Activated naive CD4-positive, alpha-beta T cell treated with anti-CD3 and anti-CD28 coated beads, Interleukin-2, amount 50 U/mL, for 72 hours (primary cell): ENCODE measurements around the gene LRRC47. TPM values are rescaled to one million over a fixed set of nuclear protein-coding genes. Genes with fewer than 3 reads are reported as not detected.

Experiments used
- ATAC-seq, 2 donors: fragments of 150-1000 bp; cut with Tn5 transposase; 2 replicates each; pipeline ENCODE4 v1.10.0; 2021; ENCODE audit warnings: mild to moderate bottlenecking in 2 of 2, moderate library complexity in 2 of 2
- DNase-seq, 2 donors: peaks; one replicate each; pipeline ENCODE4 v3.0.0; 2021 to 2022; ENCODE audit warnings: low spot score in 2 of 2
- H3K27ac Mint-ChIP-seq, 2 donors: one replicate each; pipeline ENCODE4 v1.8.0; 2022; ENCODE audit warnings: mild to moderate bottlenecking in 2 of 2, mixed read lengths in 2 of 2
- H3K36me3 Mint-ChIP-seq, 2 donors: one replicate each; pipeline ENCODE4 v1.8.0; 2022; ENCODE audit warnings: mixed read lengths in 2 of 2
- H3K9me3 Mint-ChIP-seq, 2 donors: one replicate each; pipeline ENCODE4 v1.8.0; 2022; ENCODE audit warnings: mixed read lengths in 2 of 2
- total RNA-seq, 2 donors: library from RNA; stranded (reverse); gene quantifications; one replicate each; pipeline ENCODE4 v1.2.3, GENCODE V29; 2022

LRRC47 gene
- total RNA-seq, 2 donors from 2014 or later, result 26.8 to 33.9 TPM

GRCh38 chr1:3771108-3772026, 24.9 kb downstream of the LRRC47 start:
- peak overlapping the region in 1 of 2 donors; percentile 74 for H3K27ac Mint-ChIP-seq
- no peak for DNase-seq
- no peaks in the 10 kb centered on the region for H3K9me3 Mint-ChIP-seq
- no peak for ATAC-seq
- no peaks in the 10 kb centered on the region for H3K36me3 Mint-ChIP-seq

DNA sequence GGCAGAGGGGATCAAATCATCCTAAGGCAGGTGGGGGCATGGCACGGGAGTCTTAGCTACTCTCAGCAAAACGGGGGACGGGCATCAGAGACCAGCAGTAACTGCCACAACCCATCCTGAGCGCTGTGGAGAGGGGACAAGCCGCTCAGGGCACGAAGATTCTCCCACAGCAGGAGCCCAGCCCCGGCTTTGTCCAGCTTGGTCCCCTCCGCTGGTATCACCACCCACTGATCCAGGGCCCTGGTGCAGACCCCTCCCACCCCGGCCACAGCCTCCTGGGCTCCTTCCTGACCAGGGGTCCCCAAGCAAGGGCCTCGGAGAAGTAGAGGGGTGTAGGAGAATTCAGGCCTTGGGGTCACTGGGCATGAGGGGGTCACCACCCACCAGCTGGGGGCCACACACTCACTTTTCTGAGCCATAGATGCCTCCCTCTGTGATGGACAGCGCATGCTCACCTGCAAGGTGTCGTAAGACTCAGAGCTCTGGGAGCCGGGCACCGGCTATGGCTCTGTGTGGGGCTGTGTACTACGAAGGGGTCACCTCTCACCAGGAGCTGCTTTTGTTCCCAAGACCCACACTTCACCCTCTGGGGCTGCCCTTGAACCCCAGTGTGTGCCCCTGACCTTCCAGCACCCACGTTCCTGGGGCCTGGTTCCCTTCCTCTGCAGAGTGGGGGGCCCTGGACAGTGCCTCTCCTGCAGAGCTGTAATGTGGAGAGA, 26.1 kb downstream of the LRRC47 start:
- no peak for DNase-seq

GRCh38 chr1:3768811-3769390, 27.4 kb downstream of the LRRC47 start:
- no peak for ATAC-seq
- DNase-seq, result no peak
- Mint-ChIP-seq H3K27ac (no peak overlapping the region), H3K9me3 (no peaks in the 10 kb centered on the region), H3K36me3 (no peaks in the 10 kb centered on the region)

More for the DNA sequence above, 26.1 kb downstream of the LRRC47 start:
- H3K36me3 Mint-ChIP-seq, result no peaks in the 10 kb centered on the region
- no peak for ATAC-seq
- H3K9me3 Mint-ChIP-seq, result no peaks in the 10 kb centered on the region
- H3K27ac Mint-ChIP-seq, result no peak overlapping the region

DNA sequence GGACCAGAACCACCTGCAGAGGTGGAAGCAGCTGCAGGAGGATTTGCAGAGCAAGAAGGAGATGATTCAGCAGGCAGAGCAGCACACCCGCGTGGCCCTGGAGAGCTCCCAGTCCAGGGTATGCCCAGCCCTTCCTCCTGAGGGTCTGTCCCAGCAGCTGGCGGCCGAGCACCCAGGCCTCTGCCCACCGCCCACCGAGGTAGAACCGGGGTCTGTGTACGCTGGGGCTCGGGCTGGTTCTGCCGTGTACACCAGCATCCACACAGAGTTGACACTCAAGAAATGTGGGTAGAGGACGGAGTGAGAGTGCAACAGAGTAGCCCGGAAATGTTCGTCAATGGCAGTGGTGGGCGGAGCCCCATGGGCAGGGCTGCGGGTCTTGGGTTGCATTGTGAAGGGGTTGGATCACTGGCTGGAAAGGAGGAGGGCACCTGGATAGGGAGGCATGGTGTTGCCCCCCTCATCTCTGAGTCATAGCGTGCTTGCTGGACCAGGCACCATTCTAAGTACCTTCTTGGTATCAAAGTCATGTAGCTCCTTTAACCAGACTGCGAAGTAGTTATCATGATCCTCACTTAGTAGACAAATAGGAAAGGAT, 28.9 kb downstream of the LRRC47 start:
- H3K36me3 Mint-ChIP-seq, result no peaks in the 10 kb centered on the region
- DNase-seq (no peak), ATAC-seq (no peak)
- H3K27ac Mint-ChIP-seq, result no peak overlapping the region
- H3K9me3 Mint-ChIP-seq, result no peaks in the 10 kb centered on the region

GRCh38 chr1:3763351-3764125, 32.8 kb downstream of the LRRC47 start:
- Mint-ChIP-seq H3K9me3 (no peaks in the 10 kb centered on the region), H3K36me3 (peaks cover 0 to 8% of the 10 kb centered on the region in 2 donors), H3K27ac (no peak overlapping the region)
- DNase-seq (no peak), ATAC-seq (no peak)

- no peak for ATAC-seq
- H3K9me3 Mint-ChIP-seq, result no peaks in the 10 kb centered on the region
These were observed 33.4 kb downstream of the LRRC47 start for GRCh38 chr1:3762873-3763228.

DNA sequence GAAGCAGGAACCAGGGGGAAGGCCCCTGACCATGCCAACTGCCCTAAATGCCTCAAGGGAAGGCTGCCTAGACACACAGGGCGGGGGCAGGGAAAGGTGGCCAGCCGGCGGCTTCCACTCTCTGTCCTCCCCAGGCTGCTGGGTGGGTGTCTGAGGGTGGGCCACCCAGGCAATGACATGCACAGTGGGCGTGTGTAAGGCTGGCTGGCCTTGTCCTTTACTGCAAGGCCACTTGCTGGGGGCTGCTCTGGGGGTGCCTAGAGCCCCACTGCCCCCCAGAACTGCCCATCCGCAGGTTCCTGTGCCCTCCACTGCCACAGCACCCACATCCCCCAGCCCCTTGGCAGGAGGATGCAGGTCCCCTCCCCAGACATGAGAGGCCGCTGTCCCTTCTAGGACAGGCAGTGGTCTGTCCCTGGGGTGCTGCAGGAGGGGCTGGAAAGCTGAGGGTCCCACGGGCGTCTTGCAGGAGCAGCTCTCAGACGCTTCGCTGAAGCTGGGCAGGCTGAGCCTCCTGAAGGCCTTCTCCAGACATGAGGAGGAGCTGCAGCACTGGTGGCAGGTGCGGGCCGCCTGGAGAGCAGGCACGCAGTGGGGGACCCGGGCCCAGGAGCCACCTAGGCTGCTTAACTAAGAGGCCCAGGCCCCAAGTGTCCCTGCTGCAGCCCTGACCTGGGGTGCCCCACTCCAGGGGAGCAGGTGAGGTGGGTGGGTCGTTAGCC, 34.0 kb downstream of the LRRC47 start:
- H3K36me3 Mint-ChIP-seq, result peaks cover 0 to 8% of the 10 kb centered on the region in 2 donors
- H3K27ac Mint-ChIP-seq, result no peak overlapping the region
- H3K9me3 Mint-ChIP-seq, result no peaks in the 10 kb centered on the region
- DNase-seq (no peak), ATAC-seq (no peak)

More at GRCh38 chr1:3762873-3763228, 33.4 kb downstream of the LRRC47 start:
- Mint-ChIP-seq H3K27ac (no peak overlapping the region), H3K36me3 (peaks cover 0 to 8% of the 10 kb centered on the region in 2 donors)
- DNase-seq, result no peak

DNA sequence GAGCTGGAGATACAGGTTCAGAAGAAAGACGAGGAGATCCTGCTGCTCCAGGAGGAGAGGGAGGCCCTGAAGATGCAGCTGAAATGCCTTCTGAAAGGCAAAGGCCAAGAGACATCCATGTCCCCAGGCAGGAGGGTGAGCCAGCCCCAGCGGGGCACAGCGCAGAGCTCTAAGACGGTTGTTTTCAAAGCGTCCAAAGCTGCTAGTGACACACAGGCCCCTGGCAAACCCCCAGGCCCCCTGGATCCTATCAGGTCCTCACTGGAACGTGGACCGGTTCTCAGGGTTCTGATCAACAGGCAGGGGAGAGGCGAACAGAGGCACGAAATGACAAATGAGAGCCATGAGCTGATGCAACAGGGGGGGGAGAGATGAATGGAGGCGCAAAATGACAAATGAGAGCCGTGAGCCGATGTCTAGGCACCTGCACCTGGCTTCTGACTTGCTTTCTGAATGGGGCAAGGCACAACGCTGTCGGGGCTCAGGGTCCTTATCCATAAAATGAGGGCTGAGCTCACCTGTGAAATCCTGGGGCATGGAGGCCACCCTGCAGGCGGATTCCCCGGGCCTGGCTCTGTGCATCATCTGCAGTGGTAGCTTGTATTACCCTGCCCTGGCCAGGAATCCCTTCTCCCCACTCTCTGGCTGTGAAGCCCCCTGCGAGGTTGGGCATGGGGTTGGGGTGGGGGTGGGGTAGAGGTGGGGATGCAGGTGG, 34.8 kb downstream of the LRRC47 start:
- H3K36me3 Mint-ChIP-seq, result peaks cover 0 to 8% of the 10 kb centered on the region in 2 donors
- DNase-seq (no peak), ATAC-seq (no peak)
- no peak overlapping the region for H3K27ac Mint-ChIP-seq
- H3K9me3 Mint-ChIP-seq, result no peaks in the 10 kb centered on the region

- Mint-ChIP-seq H3K27ac (no peak overlapping the region), H3K36me3 (peaks cover 0 to 8% of the 10 kb centered on the region in 2 donors), H3K9me3 (no peaks in the 10 kb centered on the region)
- DNase-seq (no peak), ATAC-seq (no peak)
These were observed 36.5 kb downstream of the LRRC47 start for GRCh38 chr1:3759796-3760195.

DNA sequence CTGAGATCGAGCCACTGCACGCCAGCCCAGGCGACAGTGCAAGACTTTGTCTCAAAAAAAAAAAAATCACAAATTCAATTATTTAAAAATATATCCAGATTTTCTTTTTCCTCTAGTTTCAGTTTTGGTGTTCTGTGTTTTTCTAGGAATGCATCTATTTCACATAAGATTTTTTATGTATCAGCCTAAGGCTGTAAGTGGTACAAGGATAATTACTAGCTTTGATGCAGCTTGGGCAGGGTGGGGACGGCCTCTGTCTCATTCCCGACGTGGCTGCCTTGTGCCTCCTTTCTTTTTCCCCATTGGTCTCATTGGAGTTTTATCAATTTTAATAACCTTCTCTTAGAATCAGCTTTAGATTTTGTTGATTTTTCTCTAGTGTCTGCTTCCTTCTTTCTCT, 37.1 kb downstream of the LRRC47 start:
- Mint-ChIP-seq H3K9me3 (no peaks in the 10 kb centered on the region), H3K36me3 (peaks cover 0 to 8% of the 10 kb centered on the region in 2 donors), H3K27ac (no peak overlapping the region)
- no peak for ATAC-seq
- no peak for DNase-seq

DNA sequence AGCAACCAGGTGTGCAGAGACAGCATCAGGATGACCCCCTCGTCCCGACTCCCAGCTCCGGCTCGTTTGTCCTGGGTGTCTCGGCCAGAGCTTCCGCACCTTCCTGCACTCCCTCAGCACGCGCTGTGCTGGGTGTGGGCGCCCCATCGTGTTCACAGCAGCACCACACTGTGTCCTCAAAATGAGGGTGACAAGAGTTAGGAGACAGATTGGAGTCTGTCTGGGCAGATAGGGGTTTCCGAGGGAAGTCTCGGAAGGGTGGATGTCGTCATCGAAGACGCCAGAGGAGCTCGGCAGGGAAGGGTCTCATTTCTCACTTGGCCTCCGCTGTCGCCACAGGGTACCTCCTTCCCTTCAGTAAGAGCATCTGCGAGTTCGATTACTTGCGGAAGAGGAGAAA, 39.9 kb downstream of the LRRC47 start:
- peaks cover 0 to 8% of the 10 kb centered on the region in 2 donors for H3K36me3 Mint-ChIP-seq
- H3K27ac Mint-ChIP-seq, result no peak overlapping the region
- DNase-seq, result no peak
- H3K9me3 Mint-ChIP-seq, result no peaks in the 10 kb centered on the region
- no peak for ATAC-seq

- H3K9me3 Mint-ChIP-seq, result no peaks in the 10 kb centered on the region
- H3K27ac Mint-ChIP-seq, result no peak overlapping the region
- no peaks in the 10 kb centered on the region for H3K36me3 Mint-ChIP-seq
- no peak for ATAC-seq
- DNase-seq, result no peak
These were observed 42.4 kb downstream of the LRRC47 start for GRCh38 chr1:3753656-3754454.

DNA sequence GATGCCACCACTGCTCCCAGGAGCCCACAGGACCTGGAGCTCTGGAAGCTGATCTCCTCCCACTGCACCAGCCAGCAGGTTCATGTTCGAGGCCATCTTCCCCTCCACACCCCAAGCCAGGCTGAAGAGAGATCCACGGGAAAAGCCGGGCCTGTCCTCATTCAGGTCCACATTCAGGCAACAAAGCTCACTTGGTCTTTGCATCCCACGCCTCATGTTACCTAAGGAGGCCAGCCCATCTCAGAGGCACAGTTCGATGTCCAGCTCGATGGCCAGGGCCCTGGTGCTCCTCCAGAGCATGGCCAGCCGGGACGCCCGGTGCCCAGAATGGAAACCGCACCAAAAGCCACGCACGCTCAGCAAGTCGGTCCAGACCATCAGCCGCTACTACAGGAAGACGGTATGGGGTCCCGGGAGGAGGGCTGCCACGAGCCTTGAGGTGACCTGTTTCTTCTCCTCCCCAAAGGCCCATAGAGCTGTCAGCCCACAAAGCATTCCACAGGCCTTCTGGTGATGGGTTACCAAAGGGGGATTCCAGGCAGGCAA, 43.8 kb downstream of the LRRC47 start, which contains the start of gene CCDC27:
Gene CCDC27 (plus strand): TSS at position 51 of the 546 bp plus-strand sequence. CDS start 32 bp downstream, at position 83.
- ATAC-seq, result no peak
- Mint-ChIP-seq H3K36me3 (no peaks in the 10 kb centered on the region), H3K9me3 (no peaks in the 10 kb centered on the region), H3K27ac (no peak within 1 kb of the TSS)
- DNase-seq, result no peak

- no peak for DNase-seq
- peaks cover 0 to 5% of the 10 kb centered on the region in 2 donors for H3K36me3 Mint-ChIP-seq
- no peak for ATAC-seq
- no peak overlapping the region for H3K27ac Mint-ChIP-seq
- no peaks in the 10 kb centered on the region for H3K9me3 Mint-ChIP-seq
These were observed 45.6 kb downstream of the LRRC47 start for GRCh38 chr1:3750741-3751140.
